ENCODE measurements around the gene HHATL. TPM values are rescaled to one million over a fixed set of nuclear protein-coding genes. Genes with fewer than 3 reads are reported as not detected.

HHATL gene, protein sequence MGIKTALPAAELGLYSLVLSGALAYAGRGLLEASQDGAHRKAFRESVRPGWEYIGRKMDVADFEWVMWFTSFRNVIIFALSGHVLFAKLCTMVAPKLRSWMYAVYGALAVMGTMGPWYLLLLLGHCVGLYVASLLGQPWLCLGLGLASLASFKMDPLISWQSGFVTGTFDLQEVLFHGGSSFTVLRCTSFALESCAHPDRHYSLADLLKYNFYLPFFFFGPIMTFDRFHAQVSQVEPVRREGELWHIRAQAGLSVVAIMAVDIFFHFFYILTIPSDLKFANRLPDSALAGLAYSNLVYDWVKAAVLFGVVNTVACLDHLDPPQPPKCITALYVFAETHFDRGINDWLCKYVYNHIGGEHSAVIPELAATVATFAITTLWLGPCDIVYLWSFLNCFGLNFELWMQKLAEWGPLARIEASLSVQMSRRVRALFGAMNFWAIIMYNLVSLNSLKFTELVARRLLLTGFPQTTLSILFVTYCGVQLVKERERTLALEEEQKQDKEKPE
- total RNA-seq, result not detected in 2 replicates

DNA sequence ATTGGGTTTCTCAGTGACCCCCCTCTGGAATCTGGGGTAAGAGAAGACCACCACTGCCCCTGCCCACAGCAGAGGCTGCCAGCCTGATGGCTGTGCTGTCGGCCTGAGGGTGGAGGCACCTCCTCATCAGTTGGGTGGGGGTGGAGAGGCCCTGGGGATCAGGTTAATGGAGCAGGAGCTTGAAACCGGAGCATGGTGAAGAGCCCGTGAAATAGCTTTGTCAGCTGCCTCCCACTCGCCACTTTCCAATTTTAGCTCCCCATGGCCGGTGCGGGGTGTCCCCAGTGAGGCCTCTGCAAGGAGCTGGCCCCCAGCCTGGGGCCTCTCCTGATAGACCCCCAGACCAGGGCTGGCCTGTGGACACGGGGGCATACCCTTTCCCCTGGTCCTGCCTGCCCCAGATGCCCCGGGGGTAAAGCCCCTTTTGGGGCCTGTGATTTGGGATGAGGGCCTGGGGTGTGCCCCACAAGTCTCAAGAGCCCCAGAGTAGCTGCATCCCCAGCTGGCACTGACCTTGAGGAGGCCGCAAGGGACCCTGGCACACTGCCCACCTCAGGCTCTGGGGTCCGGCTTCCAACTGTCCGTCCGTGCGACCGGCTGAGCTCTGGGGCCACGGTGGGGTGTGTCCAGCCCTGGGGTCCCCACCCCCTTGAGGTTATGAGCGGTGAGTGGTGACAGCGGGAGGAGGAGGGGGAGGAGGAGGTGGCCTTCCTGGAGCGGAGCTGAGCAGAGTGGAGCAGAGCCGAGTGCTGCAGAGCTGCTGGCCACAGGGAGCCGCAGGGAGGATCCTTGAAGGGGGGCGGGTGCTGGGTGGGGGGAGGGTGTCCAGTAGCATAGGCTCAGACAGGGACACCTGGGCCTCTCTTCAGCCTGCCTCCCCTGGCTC is at the start of gene HHATL:
Gene HHATL, minus strand, starts transcription at position 733 of the 886 bp plus-strand sequence. CDS start 1,972 bp downstream, outside the sequence.

DNA sequence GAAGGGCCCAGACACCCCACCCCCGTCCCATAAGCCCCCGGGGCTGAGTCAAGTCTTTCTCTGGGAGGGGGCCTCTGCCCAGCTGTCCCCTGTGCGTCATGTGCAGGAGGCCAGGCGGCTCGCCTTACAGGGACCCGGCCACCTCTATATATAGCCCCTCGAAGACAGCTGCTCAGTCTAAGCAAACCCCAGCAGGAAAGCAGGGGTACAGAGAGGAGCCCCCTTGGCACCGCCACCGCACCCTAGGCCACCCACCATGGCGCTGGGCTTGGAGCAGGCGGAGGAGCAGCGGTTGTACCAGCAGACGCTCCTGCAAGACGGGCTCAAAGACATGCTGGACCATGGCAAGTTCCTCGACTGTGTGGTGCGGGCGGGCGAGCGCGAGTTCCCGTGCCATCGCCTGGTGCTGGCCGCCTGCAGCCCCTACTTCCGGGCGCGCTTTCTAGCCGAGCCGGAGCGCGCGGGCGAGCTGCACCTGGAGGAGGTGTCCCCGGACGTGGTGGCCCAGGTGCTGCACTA is 17.2 kb downstream of the HHATL start, which contains the start of gene KLHL40:
Gene KLHL40, plus strand, starts transcription at position 175 of the 519 bp plus-strand sequence. Its CDS starts 82 bp downstream, at position 257.

DNA sequence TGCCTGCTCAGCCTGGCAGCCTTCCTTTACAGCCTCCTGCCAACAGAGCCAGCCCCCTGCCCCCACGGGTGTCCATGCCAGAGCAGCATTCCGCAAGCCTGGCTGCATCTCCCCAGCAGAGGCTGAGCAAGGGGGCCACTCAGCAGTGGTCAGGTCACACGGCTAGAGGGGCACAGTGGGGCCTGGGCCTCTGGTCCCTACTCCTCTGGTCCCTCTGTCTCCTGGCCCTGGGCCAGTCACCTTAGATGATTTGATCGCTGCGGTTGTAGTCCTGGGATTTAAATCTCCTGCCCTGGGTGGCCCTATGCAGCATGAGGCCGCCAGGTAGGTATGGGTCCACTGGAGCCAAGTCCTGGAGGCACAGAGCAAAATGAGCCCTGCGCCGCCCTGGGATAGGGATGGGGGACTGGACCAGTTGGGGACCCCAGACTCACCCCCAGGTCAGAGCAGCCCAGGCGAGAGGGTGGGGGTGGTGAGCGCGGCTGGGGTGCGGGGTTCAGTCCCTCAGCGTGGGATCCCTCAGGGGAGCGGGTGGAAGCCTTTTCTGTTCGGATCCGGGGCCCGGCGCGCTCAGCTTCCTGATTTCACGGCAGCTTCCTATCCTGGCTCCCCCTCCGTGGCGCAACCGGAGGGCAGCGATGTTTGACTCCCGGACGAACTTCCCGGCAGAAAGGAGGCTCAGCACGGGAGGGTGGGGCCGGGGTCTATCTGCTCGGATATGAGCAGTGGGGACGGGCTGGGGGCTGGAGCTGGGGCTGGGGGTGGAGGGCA is 48.9 kb downstream of the HHATL start, which contains the start of gene ZBTB47:
Gene ZBTB47, plus strand, starts transcription at position 138 of the 771 bp plus-strand sequence. CDS start 4,659 bp downstream, outside the sequence.

Other genes starting within 250 kb of the HHATL start
- not detected in 2 replicates for gene VIPR1, start 200.2 kb downstream of the HHATL start, total RNA-seq
- gene SEC22C, start 120.8 kb downstream of the HHATL start, total RNA-seq, result 60.6 and 65.1 TPM in 2 replicates
- 17.6 and 22.4 TPM in 2 replicates for gene SS18L2, start 111.9 kb downstream of the HHATL start, total RNA-seq
- 55.1 and 62.8 TPM in 2 replicates for gene NKTR, start 102.1 kb downstream of the HHATL start, total RNA-seq
- gene ZBTB47, start 49.1 kb downstream of the HHATL start, total RNA-seq, result 23.1 and 26.5 TPM in 2 replicates
- gene KLHL40, start 17.3 kb downstream of the HHATL start, total RNA-seq, result not detected in 2 replicates
- 1.4 and 2.2 TPM in 2 replicates for gene CCDC13, start 70.5 kb upstream of the HHATL start, total RNA-seq
- gene HIGD1A, start 101.7 kb upstream of the HHATL start, total RNA-seq, result 126 and 180 TPM in 2 replicates
- gene ACKR2, start 106.6 kb upstream of the HHATL start, total RNA-seq, result 0.20 TPM in 1 of 2 replicates, not detected in the other
- not detected in 2 replicates for gene CYP8B1, start 173.1 kb upstream of the HHATL start, total RNA-seq
- 0.98 and 2.2 TPM in 2 replicates for gene ZNF662, start 203.3 kb upstream of the HHATL start, total RNA-seq

Data from subcutaneous preadipocyte (primary cell).